K562 (cell line): ENCODE results near the gene VIM. TPM values are rescaled to one million over a fixed set of nuclear protein-coding genes. Genes with fewer than 3 reads are reported as not detected.
A peak's percentile ranks its signal among the peaks of the same experiment; 100 is the strongest.

Experiments used
- ATF3 ChIP-seq, 2 experiments: fragments of 450-650 bp in 1 of 2; sonication (generic) in 1 of 2; formaldehyde crosslinking in 1 of 2; IDR thresholded peaks in 1 of 2; conservative IDR thresholded peaks in 1 of 2; 2 replicates each; pipeline versions ENCODE4 v1.6.1 to v1.8.1; 2016 to 2023; ENCODE audit warnings: mild to moderate bottlenecking in 2 of 2, moderate library complexity in 2 of 2, inconsistent platforms in 1 of 2, missing genetic modification reagents in 1 of 2
- HNRNPUL1 ChIP-seq: fragments of 200-400 bp; formaldehyde crosslinking; IDR thresholded peaks from 2 replicates; pipeline ENCODE4 v1.6.1; 2017; ENCODE audit warnings: low read length
- NELFE ChIP-seq: IDR thresholded peaks from 2 replicates; pipeline ENCODE4 v1.6.1; 2011; ENCODE audit warnings: mild to moderate bottlenecking; ENCODE audit not compliant: insufficient read depth, insufficient read length
- SAP30 ChIP-seq: fragments of 200-600 bp; sonication (generic); IDR thresholded peaks from 2 replicates; pipeline ENCODE4 v1.6.1; 2012; ENCODE audit warnings: borderline replicate concordance, low read depth, mild to moderate bottlenecking, moderate library complexity, low read length, control low read depth, inconsistent platforms; ENCODE audit not compliant: insufficient read depth, poor library complexity, severe bottlenecking
- STAT5A ChIP-seq: IDR thresholded peaks from 2 replicates; pipeline ENCODE4 v1.6.1; 2012; ENCODE audit warnings: low read length, inconsistent platforms, borderline replicate concordance
- TRIM28 ChIP-seq: fragments of 450-650 bp; IDR thresholded peaks from 2 replicates; pipeline ENCODE4 v1.6.1; 2017
- ZNF175 ChIP-seq: fragments of 200-800 bp; sonication (Bioruptor generic); IDR thresholded peaks from 2 replicates; pipeline ENCODE4 v1.6.1; 2016; ENCODE audit warnings: low read depth, mild to moderate bottlenecking, missing genetic modification characterization, missing compliant biosample characterization
- ZNF589 ChIP-seq: fragments of 200-800 bp; sonication (Bioruptor generic); IDR thresholded peaks from 2 replicates; pipeline ENCODE4 v1.6.1; 2016; ENCODE audit warnings: low read depth, missing genetic modification characterization, missing compliant biosample characterization
- polyA plus RNA-seq, 8 experiments: library from polyadenylated mRNA; depleted of rRNA in 4 of 8; stranded (reverse) in 5 of 8; unstranded in 3 of 8; fragments of >200 nt; fragmentation: Nextera tagmentation in 2 of 8; fragmentation: Illumina TruSeq in 1 of 8; extraction: Ambion mirVana in 2 of 8; extraction: Trizol in 1 of 8; gene quantifications; 2 replicates each; pipeline versions ENCODE4 v1.2.1 to v1.2.3, GENCODE V29; 2011 to 2014; ENCODE audit warnings: inconsistent platforms in 1 of 8, missing spikeins in 1 of 8
- total RNA-seq, 7 experiments: library from RNA; depleted of rRNA in 6 of 7; stranded (reverse); fragments of >200 nt in 6 of 7; fragmentation: Illumina TruSeq in 2 of 7; extraction: Trizol in 2 of 7; gene quantifications; 2 replicates each; pipeline versions ENCODE4 v1.2.1 to v1.2.3, GENCODE V29; 2011 to 2021; ENCODE audit warnings: low replicate concordance in 1 of 7
- TF ChIP-seq, protein P1 (sequence below): conservative IDR thresholded peaks from 2 replicates; pipeline ENCODE4 v1.6.1; 2011; ENCODE audit warnings: low read depth, mild to moderate bottlenecking, low read length; ENCODE audit not compliant: control insufficient read depth
- TF ChIP-seq, protein P2 (sequence below): fragments of 450-650 bp; IDR thresholded peaks from 2 replicates; pipeline ENCODE4 v1.6.1; 2016; ENCODE audit warnings: missing biosample characterization, missing genetic modification characterization

VIM gene
- total and polyA plus RNA-seq, 9 of the 15 experiments (the other 6 are each of a cell fraction or from before 2014, with no cell fraction given), result 86.0 to 621 (median 383) TPM

DNA sequence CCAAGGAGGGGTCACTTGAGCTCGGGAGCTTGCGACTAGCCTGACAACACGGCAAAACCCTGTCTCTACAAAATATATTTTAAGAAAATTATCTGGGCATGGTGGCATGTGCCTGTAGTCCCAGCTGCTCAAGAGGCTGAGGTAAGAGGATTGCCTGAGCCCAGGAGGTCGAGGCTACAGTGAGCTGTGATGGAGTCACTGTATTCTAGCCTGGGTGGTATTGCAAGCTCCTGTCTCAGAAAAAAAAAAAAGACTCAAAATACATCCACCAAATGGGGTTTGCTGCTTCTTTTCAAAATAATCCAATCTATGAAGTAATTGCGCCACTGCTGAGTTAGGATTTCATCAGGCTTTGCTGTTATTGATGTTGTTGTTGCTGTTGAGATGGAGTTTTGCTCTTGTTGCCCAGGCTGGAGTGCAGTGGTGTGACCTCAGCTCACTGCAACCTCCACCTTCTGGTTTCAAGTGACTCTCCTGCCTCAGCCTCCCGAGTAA is 11.1 kb upstream of the VIM start (continued):
- TF ChIP-seq, protein P1, sequence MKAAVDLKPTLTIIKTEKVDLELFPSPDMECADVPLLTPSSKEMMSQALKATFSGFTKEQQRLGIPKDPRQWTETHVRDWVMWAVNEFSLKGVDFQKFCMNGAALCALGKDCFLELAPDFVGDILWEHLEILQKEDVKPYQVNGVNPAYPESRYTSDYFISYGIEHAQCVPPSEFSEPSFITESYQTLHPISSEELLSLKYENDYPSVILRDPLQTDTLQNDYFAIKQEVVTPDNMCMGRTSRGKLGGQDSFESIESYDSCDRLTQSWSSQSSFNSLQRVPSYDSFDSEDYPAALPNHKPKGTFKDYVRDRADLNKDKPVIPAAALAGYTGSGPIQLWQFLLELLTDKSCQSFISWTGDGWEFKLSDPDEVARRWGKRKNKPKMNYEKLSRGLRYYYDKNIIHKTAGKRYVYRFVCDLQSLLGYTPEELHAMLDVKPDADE, result no peak
- TF ChIP-seq NELFE (no peak), SAP30 (no peak), TRIM28 (no peak), ATF3 (IDR thresholded peaks at IDR 0.05) (no peak), ATF3 (CRISPR knock-in tag; conservative IDR thresholded peaks at IDR 0.05) (no peak), ZNF589 (peak; percentile 54; the same call in 1 of the 2 replicates), STAT5A (no peak), HNRNPUL1 (no peak), ZNF175 (CRISPR knock-in tag) (0 out of 2 replicates have a peak, but pooled peaks have one; percentile 13)
- TF ChIP-seq, protein P2, sequence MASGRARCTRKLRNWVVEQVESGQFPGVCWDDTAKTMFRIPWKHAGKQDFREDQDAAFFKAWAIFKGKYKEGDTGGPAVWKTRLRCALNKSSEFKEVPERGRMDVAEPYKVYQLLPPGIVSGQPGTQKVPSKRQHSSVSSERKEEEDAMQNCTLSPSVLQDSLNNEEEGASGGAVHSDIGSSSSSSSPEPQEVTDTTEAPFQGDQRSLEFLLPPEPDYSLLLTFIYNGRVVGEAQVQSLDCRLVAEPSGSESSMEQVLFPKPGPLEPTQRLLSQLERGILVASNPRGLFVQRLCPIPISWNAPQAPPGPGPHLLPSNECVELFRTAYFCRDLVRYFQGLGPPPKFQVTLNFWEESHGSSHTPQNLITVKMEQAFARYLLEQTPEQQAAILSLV (tag), result peak; percentile 2; the same call in 1 of the 2 replicates
